ENCODE data around the gene AFF3. TPM values are rescaled to one million over a fixed set of nuclear protein-coding genes. Genes with fewer than 3 reads are reported as not detected.

AFF3 gene
- total RNA-seq, 1 donor from 2014 or later, result 5.7 TPM

DNA sequence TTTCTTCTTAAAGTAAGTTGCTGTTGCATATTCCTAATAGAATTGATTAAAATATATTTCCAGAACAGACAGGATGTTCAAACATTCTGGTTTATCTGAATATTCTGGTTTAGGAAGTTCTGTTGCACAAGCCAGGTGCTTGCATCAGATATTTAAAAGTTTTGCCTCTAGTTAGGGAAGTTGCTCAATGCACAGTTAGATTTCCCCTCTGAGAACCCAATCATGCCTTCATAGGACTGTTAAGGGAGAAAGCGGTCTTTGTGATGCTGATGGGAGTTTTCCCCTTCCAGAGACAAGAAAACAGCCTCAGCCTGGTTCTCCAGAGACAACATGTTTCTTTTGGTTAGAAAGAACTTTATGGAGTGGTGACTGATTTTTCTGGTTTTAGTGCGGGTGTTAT is 587.0 kb downstream of the AFF3 start:
- DNase-seq, result no peak
- H3K36me3 Mint-ChIP-seq (ENCODE audit: low read depth), result no peaks in the 10 kb centered on the region
- H3K9me3 Mint-ChIP-seq, result no peaks in the 10 kb centered on the region
- no peak overlapping the region for H3K4me3 Mint-ChIP-seq
- peaks cover 2% of the 10 kb centered on the region for H3K27me3 Mint-ChIP-seq
- H3K27ac Mint-ChIP-seq, result no peak overlapping the region
- intact Hi-C loops (cut with micrococcal nuclease), result no loop called here
- H3K4me1 Mint-ChIP-seq, result peaks cover 2% of the 10 kb centered on the region

DNA sequence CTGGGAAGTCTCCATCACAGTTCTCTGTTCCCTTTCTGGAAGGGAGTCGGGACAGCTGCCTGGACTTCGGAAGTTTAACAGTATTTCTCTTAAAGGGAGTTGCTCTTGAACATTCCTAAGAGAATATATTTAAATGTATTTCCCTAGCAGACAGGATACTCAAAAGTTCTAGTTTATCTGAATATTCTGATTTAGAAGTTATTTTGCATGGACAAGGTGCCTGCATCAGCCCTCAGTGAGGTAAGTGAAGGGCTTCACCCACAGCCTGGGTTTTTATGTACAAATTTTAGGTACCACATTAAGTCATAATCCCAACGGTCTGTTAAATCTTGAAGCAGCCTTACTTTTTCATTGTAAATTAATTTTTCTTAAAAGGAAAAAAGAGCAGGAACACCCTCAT is 587.5 kb downstream of the AFF3 start:
- Mint-ChIP-seq H3K27ac (no peak overlapping the region), H3K27me3 (no peaks in the 10 kb centered on the region), H3K36me3 (ENCODE audit: low read depth) (no peaks in the 10 kb centered on the region), H3K9me3 (no peaks in the 10 kb centered on the region), H3K4me3 (no peak overlapping the region), H3K4me1 (peaks cover 2% of the 10 kb centered on the region)
- DNase-seq, result no peak
- intact Hi-C loops (cut with micrococcal nuclease), result no loop called here

DNA sequence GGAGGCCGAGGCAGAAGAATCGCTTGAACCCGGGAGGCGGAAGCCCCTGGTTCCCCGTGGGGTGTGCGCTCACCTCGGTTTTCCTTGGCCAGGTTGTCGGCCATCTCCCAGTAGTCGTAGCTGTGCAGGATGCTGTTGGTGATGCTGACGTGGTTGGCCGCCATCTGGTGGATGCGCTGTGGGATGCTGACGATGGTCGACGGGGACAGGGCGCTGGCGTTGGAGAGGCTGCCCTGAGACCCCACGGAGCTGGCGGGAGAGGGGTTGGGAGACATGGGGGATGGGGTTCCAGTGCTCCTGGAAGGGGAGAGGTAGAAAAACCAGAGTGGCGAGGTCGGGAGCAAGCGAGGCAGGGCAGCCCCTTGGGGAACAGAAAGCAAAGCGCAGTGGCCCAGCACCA is 588.2 kb downstream of the AFF3 start:
- Mint-ChIP-seq H3K4me1 (peaks cover 1% of the 10 kb centered on the region), H3K36me3 (ENCODE audit: low read depth) (no peaks in the 10 kb centered on the region), H3K4me3 (no peak overlapping the region), H3K9me3 (no peaks in the 10 kb centered on the region), H3K27ac (no peak overlapping the region), H3K27me3 (no peaks in the 10 kb centered on the region)
- intact Hi-C loops (cut with micrococcal nuclease), result no loop called here
- DNase-seq, result no peak

DNA sequence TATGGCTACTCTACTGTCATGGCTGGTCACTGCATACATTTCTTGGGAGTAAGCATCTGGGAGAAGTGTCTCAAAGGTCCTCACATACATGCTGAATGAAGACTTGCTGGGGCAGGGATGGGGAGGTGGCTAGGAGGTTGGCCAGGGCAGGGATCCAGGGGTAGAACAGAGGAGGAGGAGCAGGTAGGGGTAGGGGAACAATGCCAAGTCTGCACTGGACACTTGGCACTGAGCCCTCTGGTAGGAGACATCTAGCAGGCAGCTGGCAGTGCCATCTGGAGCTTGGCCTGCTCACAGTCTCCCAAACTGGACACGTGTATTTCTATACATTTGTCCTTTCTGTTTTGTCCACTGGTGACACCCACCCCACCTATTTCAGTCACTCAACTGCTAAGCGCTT is 589.9 kb downstream of the AFF3 start:
- intact Hi-C loops (cut with micrococcal nuclease), result no loop called here
- Mint-ChIP-seq H3K27ac (no peak overlapping the region), H3K27me3 (no peaks in the 10 kb centered on the region), H3K4me3 (no peak overlapping the region), H3K4me1 (no peaks in the 10 kb centered on the region), H3K36me3 (ENCODE audit: low read depth) (no peaks in the 10 kb centered on the region), H3K9me3 (no peaks in the 10 kb centered on the region)
- no peak for DNase-seq

- intact Hi-C loops (cut with micrococcal nuclease), result no loop called here
- H3K9me3 Mint-ChIP-seq, result no peaks in the 10 kb centered on the region
- no peak for DNase-seq
Observed at GRCh38 chr2:99550368-99550767, 592.0 kb downstream of the AFF3 start.

GRCh38 chr2:99545604-99546003 is 596.8 kb downstream of the AFF3 start:
- no peak for DNase-seq
- no peak overlapping the region for H3K4me3 Mint-ChIP-seq
- peaks cover 7% of the 10 kb centered on the region for H3K27me3 Mint-ChIP-seq
- no peaks in the 10 kb centered on the region for H3K4me1 Mint-ChIP-seq
- no peaks in the 10 kb centered on the region for H3K36me3 Mint-ChIP-seq (ENCODE audit: low read depth)
- H3K27ac Mint-ChIP-seq, result no peak overlapping the region
- intact Hi-C loops (cut with micrococcal nuclease), result no loop called here
- H3K9me3 Mint-ChIP-seq, result no peaks in the 10 kb centered on the region

More at GRCh38 chr2:99550368-99550767, 592.0 kb downstream of the AFF3 start:
- Mint-ChIP-seq H3K4me3 (no peak overlapping the region), H3K27me3 (peaks cover 2% of the 10 kb centered on the region), H3K27ac (no peak overlapping the region), H3K36me3 (ENCODE audit: low read depth) (no peaks in the 10 kb centered on the region), H3K4me1 (no peaks in the 10 kb centered on the region)

GRCh38 chr2:99545066-99545465 is 597.3 kb downstream of the AFF3 start:
- H3K27ac Mint-ChIP-seq, result no peak overlapping the region
- no peak for DNase-seq
- no peaks in the 10 kb centered on the region for H3K4me1 Mint-ChIP-seq
- intact Hi-C loops (cut with micrococcal nuclease), result no loop called here
- no peaks in the 10 kb centered on the region for H3K36me3 Mint-ChIP-seq (ENCODE audit: low read depth)
- H3K4me3 Mint-ChIP-seq, result no peak overlapping the region
- no peaks in the 10 kb centered on the region for H3K9me3 Mint-ChIP-seq
- peaks cover 7% of the 10 kb centered on the region for H3K27me3 Mint-ChIP-seq

DNA sequence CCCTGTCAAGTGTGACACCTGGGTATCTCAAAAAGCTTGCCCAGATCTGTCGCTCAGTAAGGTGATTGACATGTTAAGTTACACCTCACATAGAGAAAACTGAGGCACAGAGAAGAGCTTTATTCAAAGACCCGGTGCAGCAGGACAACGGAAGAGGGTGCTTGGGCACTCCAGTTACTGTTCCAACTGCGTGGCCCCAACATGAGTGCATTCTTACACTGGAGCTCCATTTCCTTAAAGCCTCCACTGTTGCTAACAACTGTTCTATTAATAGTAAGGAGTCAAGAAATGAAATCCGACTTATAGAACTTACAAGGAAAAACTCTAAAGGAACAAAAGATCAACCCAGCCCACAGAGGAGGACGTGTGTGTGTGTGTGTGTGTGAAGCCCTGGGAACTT is 597.8 kb downstream of the AFF3 start:
- no peak overlapping the region for H3K4me3 Mint-ChIP-seq
- intact Hi-C loops (cut with micrococcal nuclease), result no loop called here

DNA sequence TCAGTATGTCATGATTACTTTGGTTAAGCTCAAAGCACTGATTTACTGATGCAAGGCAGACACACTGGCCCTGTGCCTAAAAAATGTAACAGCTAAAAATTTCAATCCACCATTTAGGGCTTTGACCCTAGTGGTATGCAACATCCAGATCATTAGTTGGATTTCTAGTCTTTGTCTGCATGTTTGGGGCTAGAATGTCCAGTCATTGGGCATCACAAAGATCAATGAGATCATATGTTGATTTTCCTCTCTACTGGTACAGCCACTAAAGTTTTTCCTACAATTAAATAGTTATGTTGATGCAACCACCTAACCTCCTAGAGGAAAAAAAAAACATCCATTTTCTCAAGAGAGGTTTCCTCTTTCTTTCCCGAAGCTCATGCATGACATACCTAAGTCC is 599.1 kb downstream of the AFF3 start:
- Mint-ChIP-seq H3K36me3 (ENCODE audit: low read depth) (no peaks in the 10 kb centered on the region), H3K9me3 (no peaks in the 10 kb centered on the region), H3K27ac (no peak overlapping the region), H3K4me1 (no peaks in the 10 kb centered on the region), H3K27me3 (peaks cover 12% of the 10 kb centered on the region), H3K4me3 (no peak overlapping the region)
- no peak for DNase-seq
- intact Hi-C loops (cut with micrococcal nuclease), result no loop called here

More for the DNA sequence above, 597.8 kb downstream of the AFF3 start:
- Mint-ChIP-seq H3K36me3 (ENCODE audit: low read depth) (no peaks in the 10 kb centered on the region), H3K27ac (no peak overlapping the region), H3K9me3 (no peaks in the 10 kb centered on the region), H3K4me1 (no peaks in the 10 kb centered on the region), H3K27me3 (peaks cover 7% of the 10 kb centered on the region)
- no peak for DNase-seq

- Mint-ChIP-seq H3K9me3 (no peaks in the 10 kb centered on the region), H3K27ac (no peak overlapping the region), H3K27me3 (peaks cover 8% of the 10 kb centered on the region), H3K36me3 (ENCODE audit: low read depth) (no peaks in the 10 kb centered on the region), H3K4me3 (no peak overlapping the region), H3K4me1 (no peaks in the 10 kb centered on the region)
- no peak for DNase-seq
- intact Hi-C loops (cut with micrococcal nuclease), result no loop called here
Observed at GRCh38 chr2:99537910-99538485, 604.4 kb downstream of the AFF3 start.

GRCh38 chr2:99524056-99524455 is 618.3 kb downstream of the AFF3 start:
- no peak for DNase-seq
- no peaks in the 10 kb centered on the region for H3K36me3 Mint-ChIP-seq (ENCODE audit: low read depth)
- H3K27me3 Mint-ChIP-seq, result peaks cover 4% of the 10 kb centered on the region
- intact Hi-C loops (cut with micrococcal nuclease), result no loop called here
- no peak overlapping the region for H3K27ac Mint-ChIP-seq
- no peaks in the 10 kb centered on the region for H3K9me3 Mint-ChIP-seq
- no peaks in the 10 kb centered on the region for H3K4me1 Mint-ChIP-seq
- H3K4me3 Mint-ChIP-seq, result no peak overlapping the region

- H3K27ac Mint-ChIP-seq, result no peak overlapping the region
- H3K27me3 Mint-ChIP-seq, result peaks cover 6% of the 10 kb centered on the region
- no peaks in the 10 kb centered on the region for H3K36me3 Mint-ChIP-seq (ENCODE audit: low read depth)
- no peak overlapping the region for H3K4me3 Mint-ChIP-seq
- H3K9me3 Mint-ChIP-seq, result no peaks in the 10 kb centered on the region
- no peak for DNase-seq
- intact Hi-C loops (cut with micrococcal nuclease), result no loop called here
- no peaks in the 10 kb centered on the region for H3K4me1 Mint-ChIP-seq
Observed at GRCh38 chr2:99522157-99522556, 620.2 kb downstream of the AFF3 start.

DNA sequence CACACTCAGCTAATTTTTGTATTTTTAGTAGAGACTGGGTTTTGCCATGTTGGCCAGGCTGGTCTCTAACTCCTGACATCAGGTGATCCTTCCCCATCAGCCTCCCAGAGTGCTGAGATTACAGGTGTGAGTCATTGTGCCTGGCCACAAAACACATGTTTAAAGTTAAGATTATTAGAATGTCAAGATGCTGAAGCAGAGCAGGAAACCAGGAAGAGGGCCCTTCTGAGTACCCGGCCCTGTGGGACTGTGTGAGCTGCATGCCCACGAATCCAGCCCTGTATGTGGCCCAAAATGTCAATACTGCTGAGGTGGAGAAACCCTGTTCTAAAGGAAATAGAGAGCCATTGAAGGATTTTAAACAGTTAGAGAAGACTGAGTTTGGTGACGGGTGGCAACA is 621.6 kb downstream of the AFF3 start:
- no peaks in the 10 kb centered on the region for H3K36me3 Mint-ChIP-seq (ENCODE audit: low read depth)
- no peak for DNase-seq

DNA sequence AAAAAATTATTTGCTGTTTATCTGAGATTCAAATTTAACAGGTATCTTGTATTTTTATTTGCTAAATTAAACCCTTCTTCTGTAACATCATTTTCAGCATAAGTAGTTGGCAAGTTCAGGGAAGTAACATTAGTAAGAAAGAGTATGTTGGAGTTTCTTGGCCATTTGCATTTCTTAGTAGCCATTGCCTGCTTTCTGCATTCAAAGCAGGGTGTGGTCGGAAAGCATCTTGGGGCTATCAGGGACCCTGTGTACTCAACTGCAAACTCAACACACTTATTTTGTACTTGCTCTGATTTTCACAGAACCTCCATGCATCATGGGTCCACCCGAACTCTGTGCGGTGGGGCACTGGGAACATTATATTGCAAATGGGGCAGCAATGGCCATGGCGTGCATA is 622.2 kb downstream of the AFF3 start:
- Mint-ChIP-seq H3K9me3 (no peaks in the 10 kb centered on the region), H3K36me3 (ENCODE audit: low read depth) (no peaks in the 10 kb centered on the region), H3K27me3 (peaks cover 11% of the 10 kb centered on the region), H3K4me3 (no peak overlapping the region), H3K4me1 (no peaks in the 10 kb centered on the region), H3K27ac (no peak overlapping the region)
- no peak for DNase-seq
- intact Hi-C loops (cut with micrococcal nuclease), result no loop called here

More for the DNA sequence above, 621.6 kb downstream of the AFF3 start:
- H3K4me3 Mint-ChIP-seq, result no peak overlapping the region
- peaks cover 8% of the 10 kb centered on the region for H3K27me3 Mint-ChIP-seq
- H3K27ac Mint-ChIP-seq, result no peak overlapping the region
- intact Hi-C loops (cut with micrococcal nuclease), result no loop called here
- H3K4me1 Mint-ChIP-seq, result no peaks in the 10 kb centered on the region
- H3K9me3 Mint-ChIP-seq, result no peaks in the 10 kb centered on the region

GRCh38 chr2:99514357-99514756 is 628.0 kb downstream of the AFF3 start:
- H3K4me3 Mint-ChIP-seq, result no peak overlapping the region
- no peak overlapping the region for H3K27ac Mint-ChIP-seq
- no peaks in the 10 kb centered on the region for H3K4me1 Mint-ChIP-seq
- DNase-seq, result no peak
- no peaks in the 10 kb centered on the region for H3K36me3 Mint-ChIP-seq (ENCODE audit: low read depth)
- H3K27me3 Mint-ChIP-seq, result peaks cover 10% of the 10 kb centered on the region
- no peaks in the 10 kb centered on the region for H3K9me3 Mint-ChIP-seq
- intact Hi-C loops (cut with micrococcal nuclease), result no loop called here
